HFF-Myc (cell line): ENCODE measurements around the gene PRDM16.
"Not testable (repeated sequence)": the region's sequence is repeated elsewhere in the genome, so short reads cannot be mapped to it uniquely, and the experiment has no call there.

Experiments used
- DNase-seq: peaks from one replicate; pipeline ENCODE4 v3.0.0-alpha.2; 2011; ENCODE audit warnings: low read depth; ENCODE audit errors: extremely low read depth
- H3K4me3 ChIP-seq: replicated peaks from 2 replicates; pipeline ENCODE4 v1.5.1; 2011; ENCODE audit warnings: low read depth, mild to moderate bottlenecking, control low read depth, low read length
- CTCF ChIP-seq: IDR thresholded peaks from 2 replicates; pipeline ENCODE4 v1.5.1; 2012; ENCODE audit warnings: mild to moderate bottlenecking, low read depth, low read length, control low read depth; ENCODE audit errors: missing control alignments

The PRDM16 gene

GRCh38 chr1:3087049-3087448 lies 18.0 kb downstream of the PRDM16 start:
- TF ChIP-seq CTCF, result no peak
- no peak for DNase-seq
- no peak overlapping the region for H3K4me3 ChIP-seq

- not testable (repeated sequence) for H3K4me3 ChIP-seq, DNase-seq
Observed at GRCh38 chr1:3087946-3088668, 19.1 kb downstream of the PRDM16 start.

GRCh38 chr1:3089490-3089889 lies 20.5 kb downstream of the PRDM16 start:
- H3K4me3 ChIP-seq, result no peak overlapping the region
- TF ChIP-seq CTCF, result no peak
- no peak for DNase-seq

GRCh38 chr1:3091334-3091733 lies 22.3 kb downstream of the PRDM16 start:
- no peak for DNase-seq
- TF ChIP-seq CTCF, result no peak
- H3K4me3 ChIP-seq, result no peak overlapping the region

- H3K4me3 ChIP-seq, result no peak overlapping the region
- no peak for TF ChIP-seq CTCF
- no peak for DNase-seq
Observed at GRCh38 chr1:3092530-3092929, 23.5 kb downstream of the PRDM16 start.

- no peak for TF ChIP-seq CTCF
- H3K4me3 ChIP-seq, result no peak overlapping the region
- DNase-seq, result no peak
Observed at GRCh38 chr1:3093898-3094626, 25.1 kb downstream of the PRDM16 start.

- no peak for TF ChIP-seq CTCF
- H3K4me3 ChIP-seq, result no peak overlapping the region
- DNase-seq, result no peak
Observed at GRCh38 chr1:3094863-3095780, 26.1 kb downstream of the PRDM16 start.
